ENCODE results near the gene AKAP8L.

- TF ChIP-seq CTCF (conservative IDR thresholded peaks at IDR 0.05; ENCODE audit: low read length) (no peak), EZH2phosphoT487 (IDR thresholded peaks at IDR 0.05; ENCODE audit: borderline replicate concordance) (no peak)
Observed at GRCh38 chr19:15402411-15403150, 16.2 kb downstream of the AKAP8L start.

Data from Loucy (cell line).